HG03045 (cell line): ENCODE measurements around the gene TIMM44.
"Not testable (repeated sequence)": the region's sequence is repeated elsewhere in the genome, so short reads cannot be mapped to it uniquely, and the experiment has no call there.

Experiments used
- ATAC-seq: cut with Tn5 transposase; IDR thresholded peaks from one replicate; pipeline ENCODE4 v1.9.1; 2021; ENCODE audit warnings: mild to moderate bottlenecking, moderate library complexity; ENCODE audit not compliant: unreplicated experiment

TIMM44 gene

GRCh38 chr19:7902796-7903243 lies 40.6 kb downstream of the TIMM44 start:
- ATAC-seq, result no peak

- no peak for ATAC-seq
Measured at GRCh38 chr19:7901337-7901736, 42.1 kb downstream of the TIMM44 start.

GRCh38 chr19:7900931-7901330 lies 42.5 kb downstream of the TIMM44 start:
- ATAC-seq, result no peak

GRCh38 chr19:7900401-7900870 lies 43.0 kb downstream of the TIMM44 start:
- ATAC-seq, result no peak

GRCh38 chr19:7899751-7900378 lies 43.6 kb downstream of the TIMM44 start:
- ATAC-seq, result no peak

- ATAC-seq, result no peak
Measured at GRCh38 chr19:7898967-7899366, 44.5 kb downstream of the TIMM44 start.

GRCh38 chr19:7897292-7897691 lies 46.2 kb downstream of the TIMM44 start:
- no peak for ATAC-seq

- ATAC-seq, result no peak
Measured at GRCh38 chr19:7895565-7895964, 47.9 kb downstream of the TIMM44 start.

- ATAC-seq, result no peak
Measured at GRCh38 chr19:7894612-7895309, 48.7 kb downstream of the TIMM44 start.

GRCh38 chr19:7893362-7894101 lies 49.9 kb downstream of the TIMM44 start:
- ATAC-seq, result not testable (repeated sequence)

GRCh38 chr19:7888826-7889217 lies 54.6 kb downstream of the TIMM44 start:
- no peak for ATAC-seq

GRCh38 chr19:7888145-7888825 lies 55.2 kb downstream of the TIMM44 start, which contains the start of gene LRRC8E:
Gene LRRC8E, plus strand, starts transcription at chr19:7888510. Its CDS starts 7,094 bp downstream, at chr19:7895604.
- no peak for ATAC-seq

GRCh38 chr19:7887408-7888144 lies 55.9 kb downstream of the TIMM44 start:
- no peak for ATAC-seq

- ATAC-seq, result no peak
Measured at GRCh38 chr19:7885818-7886217, 57.6 kb downstream of the TIMM44 start.

- ATAC-seq, result no peak
Measured at GRCh38 chr19:7883796-7884570, 59.5 kb downstream of the TIMM44 start.

- no peak for ATAC-seq
Measured at GRCh38 chr19:7883105-7883504, 60.4 kb downstream of the TIMM44 start.

GRCh38 chr19:7881910-7882309 lies 61.6 kb downstream of the TIMM44 start:
- no peak for ATAC-seq

- ATAC-seq, result no peak
Measured at GRCh38 chr19:7879836-7880235, 63.6 kb downstream of the TIMM44 start.

GRCh38 chr19:7879111-7879807 lies 64.2 kb downstream of the TIMM44 start:
- ATAC-seq, result no peak
